GM12872 (cell line): Measurements from ENCODE around the gene MRPL9.

ENCODE experiments used
- CTCF ChIP-seq: IDR thresholded peaks from 3 replicates; pipeline ENCODE4 v1.5.1; 2011; ENCODE audit warnings: low read depth, mild to moderate bottlenecking, low read length, moderate library complexity; ENCODE audit not compliant: insufficient read depth

Gene MRPL9

DNA sequence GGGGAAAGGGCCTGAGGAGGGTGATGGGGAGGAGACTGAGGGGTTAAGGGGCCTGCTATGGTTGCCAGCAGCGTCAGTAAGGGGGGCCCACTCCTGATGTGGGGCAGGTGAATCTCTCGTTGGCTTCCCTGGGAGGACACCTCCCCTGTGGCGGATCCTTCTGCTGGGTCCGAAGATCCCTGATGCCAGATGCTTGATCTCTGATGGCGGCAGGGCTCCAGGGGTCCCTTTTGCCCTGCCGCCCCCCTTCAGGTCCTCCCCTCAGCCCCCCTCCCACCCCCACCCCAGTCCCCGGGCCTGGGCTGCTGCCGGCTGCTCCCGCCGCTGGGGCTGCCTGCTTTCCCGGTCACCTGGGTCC, 46.9 kb downstream of the MRPL9 start:
- TF ChIP-seq CTCF, result no peak

DNA sequence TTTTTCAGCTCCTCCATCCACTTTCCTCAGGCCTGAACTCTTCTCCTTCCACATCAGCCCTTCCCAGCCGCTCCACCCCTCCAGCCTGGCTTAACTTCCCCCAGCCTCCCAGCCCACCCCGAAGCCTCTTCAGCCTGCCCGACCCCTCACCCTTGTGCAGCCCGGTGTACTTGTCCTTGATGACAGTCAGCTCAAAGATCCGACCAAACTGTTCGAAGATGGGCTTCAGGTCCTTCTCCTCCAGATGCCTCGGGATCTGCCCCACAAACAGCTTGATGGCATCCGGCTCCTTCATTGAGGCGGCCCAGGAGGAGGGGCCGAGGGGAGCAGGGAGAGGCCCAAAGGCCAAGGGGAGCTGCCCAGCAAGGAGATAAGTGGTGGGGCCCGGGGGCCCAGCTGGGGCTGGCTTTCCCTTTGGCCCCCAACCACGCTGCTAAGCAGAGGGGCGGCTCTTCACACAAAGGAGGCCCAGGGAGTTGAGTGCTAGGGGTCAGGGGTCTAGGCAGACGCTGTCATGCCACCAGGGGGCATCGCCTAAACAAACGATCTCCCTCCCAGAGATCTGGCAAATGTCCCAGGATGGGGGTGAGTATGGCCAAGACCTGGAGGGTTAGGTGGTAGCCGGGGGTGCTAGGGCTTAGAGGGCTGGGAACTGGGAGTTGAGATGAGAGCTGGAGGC, 47.4 kb downstream of the MRPL9 start:
- 0 out of 3 replicates have a peak, but pooled peaks have one; percentile 33 for TF ChIP-seq CTCF

DNA sequence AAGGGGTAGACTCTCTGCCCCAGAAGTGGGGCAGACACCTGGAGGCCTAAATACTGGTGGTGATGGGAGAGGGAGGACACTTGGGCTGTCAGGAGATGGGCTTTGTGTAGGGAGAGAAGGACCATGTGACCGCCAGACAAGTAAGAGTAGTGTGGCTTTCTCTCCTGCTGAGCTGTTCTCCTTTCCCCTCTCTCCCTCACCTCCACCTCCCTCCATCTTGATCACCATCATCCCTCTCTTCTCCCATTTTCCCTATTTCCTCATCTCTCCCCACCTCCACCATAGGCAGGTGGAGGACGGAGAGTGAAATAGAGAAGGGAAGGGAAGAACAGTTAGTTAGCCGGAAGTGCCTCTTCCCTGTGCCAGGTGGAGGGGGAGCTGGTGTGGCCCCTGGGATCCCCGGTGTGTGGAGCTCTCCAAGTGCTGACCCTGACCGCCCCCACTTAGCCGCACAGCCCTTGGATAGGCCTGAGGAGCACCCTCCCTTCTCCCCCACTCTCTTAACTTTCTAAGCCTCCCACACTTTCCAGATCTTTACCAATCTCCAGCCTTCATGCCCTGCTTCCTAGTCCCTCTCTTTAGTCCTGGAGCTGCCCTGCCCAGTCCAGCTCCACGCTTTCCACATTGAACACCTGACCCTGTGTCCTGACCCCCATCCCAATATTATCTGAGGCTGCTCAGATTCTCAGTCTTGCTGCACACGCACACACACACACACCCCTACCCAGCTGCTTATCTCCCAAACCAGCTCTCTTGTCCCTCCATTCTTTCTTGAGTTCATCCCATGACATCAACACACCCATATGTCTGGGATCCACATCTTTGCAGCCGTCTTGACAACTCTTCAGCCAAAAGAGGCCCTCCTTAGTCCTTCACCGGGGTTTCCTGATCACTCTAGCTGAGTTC, 48.2 kb downstream of the MRPL9 start:
- TF ChIP-seq CTCF, result no peak

DNA sequence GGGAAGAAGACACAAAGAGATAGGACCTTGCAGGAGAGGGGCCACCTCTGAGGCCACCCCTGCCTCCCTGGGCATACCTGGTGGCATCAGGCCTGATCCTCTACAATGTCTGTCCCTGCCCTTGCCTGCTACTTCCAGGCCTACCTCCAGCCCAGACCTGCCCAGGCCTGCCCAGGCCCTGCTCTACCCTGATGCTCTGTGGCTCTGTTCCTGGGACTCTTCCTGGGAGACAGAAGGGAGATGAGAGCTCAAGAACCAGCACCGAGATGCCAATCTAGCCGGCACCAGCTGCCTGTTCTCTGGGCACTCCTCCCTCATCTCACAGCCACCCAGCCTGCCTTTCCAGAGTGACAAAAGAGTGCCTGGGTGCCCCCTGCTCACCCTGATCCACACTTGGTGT, 49.4 kb downstream of the MRPL9 start:
- no peak for TF ChIP-seq CTCF

- no peak for TF ChIP-seq CTCF
Observed at GRCh38 chr1:151713044-151713443, 50.3 kb downstream of the MRPL9 start.

DNA sequence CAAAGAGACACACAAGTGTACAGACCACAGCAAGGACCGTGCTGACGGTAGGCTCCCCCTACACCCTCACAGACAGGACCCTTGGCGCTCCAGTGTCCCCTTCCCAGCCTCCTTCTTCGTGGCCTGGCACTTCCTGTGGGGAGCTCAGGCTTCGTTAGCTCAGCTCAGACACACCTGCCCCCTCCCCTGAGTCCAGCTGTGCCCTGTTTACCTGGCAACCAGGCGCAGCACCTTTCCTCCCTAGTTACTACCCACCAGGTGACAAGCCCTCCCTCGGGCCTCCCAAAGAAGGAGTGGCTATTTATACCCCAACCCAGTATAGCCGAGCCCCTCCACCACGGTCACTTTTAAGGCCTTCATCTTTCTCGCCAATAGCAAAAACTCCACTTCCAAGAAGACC, 51.3 kb downstream of the MRPL9 start:
- TF ChIP-seq CTCF, result no peak

GRCh38 chr1:151711044-151711800, 52.1 kb downstream of the MRPL9 start:
- no peak for TF ChIP-seq CTCF
